ENCODE measurements around the gene DST. TPM values are rescaled to one million over a fixed set of nuclear protein-coding genes. Genes with fewer than 3 reads are reported as not detected.
"Not testable (repeated sequence)": the region's sequence is repeated elsewhere in the genome, so short reads cannot be mapped to it uniquely, and the experiment has no call there.

Gene DST
- polyA plus RNA-seq, 1 donor from 2014 or later: not detected

GRCh38 chr6:56579155-56579851, 63.4 kb downstream of the DST start:
- no peaks in the 10 kb centered on the region for H3K9me3 Mint-ChIP-seq
- no peak overlapping the region for H3K27ac Mint-ChIP-seq
- no peaks in the 10 kb centered on the region for H3K36me3 Mint-ChIP-seq
- peaks cover 0 to 1% (median 0%) of the 10 kb centered on the region in 3 donors for H3K4me1 Mint-ChIP-seq
- no peak overlapping the region for H3K4me3 Mint-ChIP-seq
- H3K27me3 Mint-ChIP-seq: no peaks in the 10 kb centered on the region

- Mint-ChIP-seq H3K27me3 (no peaks in the 10 kb centered on the region), H3K36me3 (no peaks in the 10 kb centered on the region), H3K9me3 (no peaks in the 10 kb centered on the region), H3K27ac (peak overlapping the region in 1 of 3 donors; percentile 54), H3K4me1 (peaks cover 0 to 1% (median under 1%) of the 10 kb centered on the region in 3 donors), H3K4me3 (no peak overlapping the region)
Measured at GRCh38 chr6:56575736-56576135, 67.0 kb downstream of the DST start.

GRCh38 chr6:56574292-56574691, 68.4 kb downstream of the DST start:
- no peaks in the 10 kb centered on the region for H3K36me3 Mint-ChIP-seq
- H3K27ac Mint-ChIP-seq: no peak overlapping the region
- H3K4me1 Mint-ChIP-seq: peaks cover 0 to 2% (median 1%) of the 10 kb centered on the region in 3 donors
- no peak overlapping the region for H3K4me3 Mint-ChIP-seq
- H3K9me3 Mint-ChIP-seq: no peaks in the 10 kb centered on the region
- H3K27me3 Mint-ChIP-seq: no peaks in the 10 kb centered on the region

- Mint-ChIP-seq H3K27me3 (no peaks in the 10 kb centered on the region), H3K4me1 (peaks cover 0 to 2% (median 0%) of the 10 kb centered on the region in 3 donors), H3K4me3 (no peak overlapping the region), H3K36me3 (no peaks in the 10 kb centered on the region), H3K9me3 (no peaks in the 10 kb centered on the region), H3K27ac (no peak overlapping the region)
Measured at GRCh38 chr6:56573624-56574023, 69.1 kb downstream of the DST start.

GRCh38 chr6:56572788-56573471, 69.8 kb downstream of the DST start:
- Mint-ChIP-seq H3K36me3 (no peaks in the 10 kb centered on the region), H3K9me3 (no peaks in the 10 kb centered on the region), H3K27ac (no peak overlapping the region), H3K27me3 (no peaks in the 10 kb centered on the region), H3K4me1 (peaks cover 0 to 2% (median 0%) of the 10 kb centered on the region in 3 donors), H3K4me3 (no peak overlapping the region)

GRCh38 chr6:56571605-56572004, 71.1 kb downstream of the DST start:
- no peaks in the 10 kb centered on the region for H3K27me3 Mint-ChIP-seq
- H3K9me3 Mint-ChIP-seq: no peaks in the 10 kb centered on the region
- H3K4me1 Mint-ChIP-seq: peaks cover 0 to 2% (median 0%) of the 10 kb centered on the region in 3 donors
- H3K4me3 Mint-ChIP-seq: no peak overlapping the region
- H3K27ac Mint-ChIP-seq: no peak overlapping the region
- H3K36me3 Mint-ChIP-seq: no peaks in the 10 kb centered on the region

- Mint-ChIP-seq H3K4me3 (no peak overlapping the region), H3K4me1 (peaks cover 0 to 2% (median 0%) of the 10 kb centered on the region in 3 donors), H3K9me3 (no peaks in the 10 kb centered on the region), H3K27ac (peak overlapping the region in 1 of 3 donors; percentile 1), H3K27me3 (no peaks in the 10 kb centered on the region), H3K36me3 (no peaks in the 10 kb centered on the region)
Measured at GRCh38 chr6:56570413-56571359, 72.0 kb downstream of the DST start.

GRCh38 chr6:56567501-56567900, 75.2 kb downstream of the DST start:
- H3K27ac Mint-ChIP-seq: no peak overlapping the region
- peaks cover 1% of the 10 kb centered on the region for H3K27me3 Mint-ChIP-seq
- peaks cover 0 to 2% (median 2%) of the 10 kb centered on the region in 3 donors for H3K9me3 Mint-ChIP-seq
- no peaks in the 10 kb centered on the region for H3K36me3 Mint-ChIP-seq
- H3K4me1 Mint-ChIP-seq: peaks cover 0 to 2% (median 0%) of the 10 kb centered on the region in 3 donors
- no peak overlapping the region for H3K4me3 Mint-ChIP-seq

GRCh38 chr6:56562730-56563129, 80.0 kb downstream of the DST start:
- not testable (repeated sequence) for H3K27me3 Mint-ChIP-seq

GRCh38 chr6:56556751-56557540, 85.7 kb downstream of the DST start:
- Mint-ChIP-seq H3K36me3 (no peaks in the 10 kb centered on the region), H3K4me3 (no peak overlapping the region), H3K4me1 (no peaks in the 10 kb centered on the region), H3K27me3 (no peaks in the 10 kb centered on the region), H3K27ac (no peak overlapping the region), H3K9me3 (no peaks in the 10 kb centered on the region)

More at GRCh38 chr6:56562730-56563129, 80.0 kb downstream of the DST start:
- not testable (repeated sequence) for H3K27ac Mint-ChIP-seq, H3K36me3 Mint-ChIP-seq, H3K4me1 Mint-ChIP-seq, H3K9me3 Mint-ChIP-seq, H3K4me3 Mint-ChIP-seq

GRCh38 chr6:56555438-56555872, 87.2 kb downstream of the DST start:
- no peaks in the 10 kb centered on the region for H3K9me3 Mint-ChIP-seq

GRCh38 chr6:56552187-56553130, 90.2 kb downstream of the DST start:
- H3K36me3 Mint-ChIP-seq: no peaks in the 10 kb centered on the region
- H3K4me3 Mint-ChIP-seq: no peak overlapping the region
- no peaks in the 10 kb centered on the region for H3K27me3 Mint-ChIP-seq
- H3K27ac Mint-ChIP-seq: no peak overlapping the region
- peaks cover 0 to 2% (median 0%) of the 10 kb centered on the region in 3 donors for H3K4me1 Mint-ChIP-seq
- no peaks in the 10 kb centered on the region for H3K9me3 Mint-ChIP-seq

More at GRCh38 chr6:56555438-56555872, 87.2 kb downstream of the DST start:
- Mint-ChIP-seq H3K27ac (no peak overlapping the region), H3K27me3 (no peaks in the 10 kb centered on the region), H3K36me3 (no peaks in the 10 kb centered on the region), H3K4me3 (no peak overlapping the region), H3K4me1 (no peaks in the 10 kb centered on the region)

- H3K4me1 Mint-ChIP-seq: peaks cover 0 to 2% (median 0%) of the 10 kb centered on the region in 3 donors
- H3K36me3 Mint-ChIP-seq: no peaks in the 10 kb centered on the region
Measured at GRCh38 chr6:56551409-56552120, 91.1 kb downstream of the DST start.

More at GRCh38 chr6:56551409-56552120, 91.1 kb downstream of the DST start:
- Mint-ChIP-seq H3K4me3 (no peak overlapping the region), H3K9me3 (no peaks in the 10 kb centered on the region), H3K27ac (no peak overlapping the region), H3K27me3 (no peaks in the 10 kb centered on the region)
